Panc1 (cell line): Measurements from ENCODE around the gene RAX2.

Experiments used
- POLR2AphosphoS5 ChIP-seq: IDR thresholded peaks from 2 replicates; pipeline ENCODE4 v1.6.1; 2012; ENCODE audit warnings: mild to moderate bottlenecking, low read depth, low read length, moderate library complexity
- TF ChIP-seq, protein P1 (sequence below): fragments of 450-650 bp; IDR thresholded peaks from 2 replicates; pipeline ENCODE4 v1.5.1; 2017; ENCODE audit warnings: mild to moderate bottlenecking
- TF ChIP-seq, protein P2 (sequence below), 2 experiments: IDR thresholded peaks; 2 replicates each; pipeline ENCODE4 v1.6.1; 2011 to 2012; ENCODE audit warnings: low read depth in 2 of 2, control low read depth in 1 of 2, low read length in 1 of 2, mild to moderate bottlenecking in 1 of 2, moderate library complexity in 1 of 2; ENCODE audit not compliant: insufficient read depth in 1 of 2

DNA sequence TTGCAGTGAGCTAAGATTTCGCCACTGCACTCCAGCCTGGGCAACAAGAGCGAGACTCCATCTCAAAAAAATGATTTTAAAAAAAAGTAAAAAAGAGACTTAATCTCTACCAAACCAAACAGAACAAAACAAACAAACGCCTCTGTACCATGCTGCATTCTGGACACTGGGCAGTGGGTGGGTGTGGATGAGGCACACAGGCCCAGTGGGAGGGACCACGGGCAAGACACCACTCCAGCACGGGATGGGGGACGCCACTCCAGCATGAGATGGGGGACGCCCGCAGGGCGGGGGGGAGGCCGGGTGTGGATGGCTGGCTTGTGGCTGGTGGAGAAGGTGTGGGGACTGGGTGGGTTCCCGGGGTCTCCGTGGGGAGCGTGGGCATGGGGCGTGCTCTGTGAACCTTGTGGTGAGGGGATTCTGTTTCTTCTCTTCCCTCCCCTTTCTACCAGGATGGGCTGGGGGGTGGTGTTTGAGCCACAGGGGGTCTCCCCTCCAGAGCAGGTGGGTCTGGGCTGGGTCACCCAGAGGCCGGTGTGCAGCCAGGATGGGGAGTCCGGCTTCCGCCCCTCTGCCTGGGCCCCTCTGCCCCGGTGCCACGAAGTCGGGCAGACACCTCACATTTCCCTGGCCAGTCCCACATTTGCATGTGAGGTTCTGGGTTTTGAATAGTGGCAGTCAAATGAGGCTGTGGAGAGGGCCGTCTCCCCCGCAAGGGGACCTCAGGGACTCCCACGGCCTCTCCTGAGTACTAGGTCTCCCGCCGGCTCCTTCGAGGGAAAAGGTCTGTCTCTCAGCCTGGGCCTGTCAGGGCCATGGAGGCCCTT lies 38.1 kb upstream of the RAX2 start:
- TF ChIP-seq, protein P1, sequence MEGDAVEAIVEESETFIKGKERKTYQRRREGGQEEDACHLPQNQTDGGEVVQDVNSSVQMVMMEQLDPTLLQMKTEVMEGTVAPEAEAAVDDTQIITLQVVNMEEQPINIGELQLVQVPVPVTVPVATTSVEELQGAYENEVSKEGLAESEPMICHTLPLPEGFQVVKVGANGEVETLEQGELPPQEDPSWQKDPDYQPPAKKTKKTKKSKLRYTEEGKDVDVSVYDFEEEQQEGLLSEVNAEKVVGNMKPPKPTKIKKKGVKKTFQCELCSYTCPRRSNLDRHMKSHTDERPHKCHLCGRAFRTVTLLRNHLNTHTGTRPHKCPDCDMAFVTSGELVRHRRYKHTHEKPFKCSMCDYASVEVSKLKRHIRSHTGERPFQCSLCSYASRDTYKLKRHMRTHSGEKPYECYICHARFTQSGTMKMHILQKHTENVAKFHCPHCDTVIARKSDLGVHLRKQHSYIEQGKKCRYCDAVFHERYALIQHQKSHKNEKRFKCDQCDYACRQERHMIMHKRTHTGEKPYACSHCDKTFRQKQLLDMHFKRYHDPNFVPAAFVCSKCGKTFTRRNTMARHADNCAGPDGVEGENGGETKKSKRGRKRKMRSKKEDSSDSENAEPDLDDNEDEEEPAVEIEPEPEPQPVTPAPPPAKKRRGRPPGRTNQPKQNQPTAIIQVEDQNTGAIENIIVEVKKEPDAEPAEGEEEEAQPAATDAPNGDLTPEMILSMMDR, result no peak
- TF ChIP-seq POLR2AphosphoS5, result no peak
- TF ChIP-seq, protein P2, sequence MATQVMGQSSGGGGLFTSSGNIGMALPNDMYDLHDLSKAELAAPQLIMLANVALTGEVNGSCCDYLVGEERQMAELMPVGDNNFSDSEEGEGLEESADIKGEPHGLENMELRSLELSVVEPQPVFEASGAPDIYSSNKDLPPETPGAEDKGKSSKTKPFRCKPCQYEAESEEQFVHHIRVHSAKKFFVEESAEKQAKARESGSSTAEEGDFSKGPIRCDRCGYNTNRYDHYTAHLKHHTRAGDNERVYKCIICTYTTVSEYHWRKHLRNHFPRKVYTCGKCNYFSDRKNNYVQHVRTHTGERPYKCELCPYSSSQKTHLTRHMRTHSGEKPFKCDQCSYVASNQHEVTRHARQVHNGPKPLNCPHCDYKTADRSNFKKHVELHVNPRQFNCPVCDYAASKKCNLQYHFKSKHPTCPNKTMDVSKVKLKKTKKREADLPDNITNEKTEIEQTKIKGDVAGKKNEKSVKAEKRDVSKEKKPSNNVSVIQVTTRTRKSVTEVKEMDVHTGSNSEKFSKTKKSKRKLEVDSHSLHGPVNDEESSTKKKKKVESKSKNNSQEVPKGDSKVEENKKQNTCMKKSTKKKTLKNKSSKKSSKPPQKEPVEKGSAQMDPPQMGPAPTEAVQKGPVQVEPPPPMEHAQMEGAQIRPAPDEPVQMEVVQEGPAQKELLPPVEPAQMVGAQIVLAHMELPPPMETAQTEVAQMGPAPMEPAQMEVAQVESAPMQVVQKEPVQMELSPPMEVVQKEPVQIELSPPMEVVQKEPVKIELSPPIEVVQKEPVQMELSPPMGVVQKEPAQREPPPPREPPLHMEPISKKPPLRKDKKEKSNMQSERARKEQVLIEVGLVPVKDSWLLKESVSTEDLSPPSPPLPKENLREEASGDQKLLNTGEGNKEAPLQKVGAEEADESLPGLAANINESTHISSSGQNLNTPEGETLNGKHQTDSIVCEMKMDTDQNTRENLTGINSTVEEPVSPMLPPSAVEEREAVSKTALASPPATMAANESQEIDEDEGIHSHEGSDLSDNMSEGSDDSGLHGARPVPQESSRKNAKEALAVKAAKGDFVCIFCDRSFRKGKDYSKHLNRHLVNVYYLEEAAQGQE (IDR thresholded peaks at IDR 0.05; ENCODE audit: insufficient read depth in 1 of 2, low read depth in 2 of 2, low read length in 1 of 2), result no peak
